ENCODE measurements around the gene FZD7. TPM values are rescaled to one million over a fixed set of nuclear protein-coding genes. Genes with fewer than 3 reads are reported as not detected.

Gene FZD7
- total RNA-seq, 1 donor from 2014 or later = 79.4 TPM

DNA sequence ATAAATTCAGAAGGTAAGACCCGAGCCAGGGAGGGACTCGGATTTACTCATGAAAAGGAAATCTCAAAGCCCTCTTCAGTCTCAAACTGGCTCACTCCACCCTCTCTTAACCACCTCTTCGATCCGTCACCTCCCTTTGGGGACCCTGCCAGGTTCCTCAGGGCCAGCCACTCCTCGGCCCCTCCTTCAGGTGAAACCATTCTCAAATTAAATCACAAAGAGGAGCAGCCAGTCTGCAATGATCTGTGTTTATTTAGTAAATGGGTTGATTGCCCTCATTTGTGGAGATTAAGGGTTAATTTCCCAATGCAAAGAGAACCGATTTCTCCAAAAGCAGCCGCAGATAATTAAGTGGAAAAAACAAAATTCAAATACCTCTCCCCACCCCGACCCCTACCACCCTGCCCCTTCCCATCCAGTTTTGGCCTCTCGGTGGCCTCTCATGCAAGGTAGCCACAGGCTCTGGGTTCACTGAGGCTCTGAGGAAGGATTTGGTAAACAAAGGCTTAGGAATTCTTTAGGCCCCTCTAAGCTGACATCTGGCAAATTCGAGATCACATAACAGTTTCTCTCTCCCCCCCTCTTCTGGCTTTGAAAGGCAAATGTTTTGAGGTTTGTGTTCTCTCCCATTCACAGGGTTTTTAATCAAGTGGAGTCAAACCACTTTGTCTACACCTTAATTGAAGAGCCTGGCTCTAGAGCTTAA, 10.3 kb upstream of the FZD7 start:
- peak overlapping the region; percentile 51 for H3K27ac Mint-ChIP-seq
- no peak overlapping the region for H2AFZ ChIP-seq (replicated peaks)
- peak overlapping the region; percentile 64 for H3K4me2 ChIP-seq
- H3K9ac ChIP-seq = no peak overlapping the region
- H3K9me3 Mint-ChIP-seq = no peaks in the 10 kb centered on the region
- H3K4me1 Mint-ChIP-seq = peaks cover 38% of the 10 kb centered on the region
- H3K79me2 ChIP-seq (ENCODE audit: low read depth) = no peaks in the 10 kb centered on the region
- no peak overlapping the region for H3K4me3 Mint-ChIP-seq
- H3K36me3 ChIP-seq = no peaks in the 10 kb centered on the region
- H3K27me3 ChIP-seq = no peaks in the 10 kb centered on the region
- peak overlapping the region; percentile 20 for H3K4me3 ChIP-seq
- DNase-seq (ENCODE audit: low spot score) = peak; percentile 92
- no peaks in the 10 kb centered on the region for H4K20me1 ChIP-seq (ENCODE audit: low read depth)
- H3K4me1 ChIP-seq = peaks cover 49% of the 10 kb centered on the region
- TF ChIP-seq EZH2 (IDR thresholded peaks at IDR 0.05) (no peak), EZH2phosphoT487 (IDR thresholded peaks at IDR 0.05) (peak; percentile 74)
- TF ChIP-seq, protein P1, sequence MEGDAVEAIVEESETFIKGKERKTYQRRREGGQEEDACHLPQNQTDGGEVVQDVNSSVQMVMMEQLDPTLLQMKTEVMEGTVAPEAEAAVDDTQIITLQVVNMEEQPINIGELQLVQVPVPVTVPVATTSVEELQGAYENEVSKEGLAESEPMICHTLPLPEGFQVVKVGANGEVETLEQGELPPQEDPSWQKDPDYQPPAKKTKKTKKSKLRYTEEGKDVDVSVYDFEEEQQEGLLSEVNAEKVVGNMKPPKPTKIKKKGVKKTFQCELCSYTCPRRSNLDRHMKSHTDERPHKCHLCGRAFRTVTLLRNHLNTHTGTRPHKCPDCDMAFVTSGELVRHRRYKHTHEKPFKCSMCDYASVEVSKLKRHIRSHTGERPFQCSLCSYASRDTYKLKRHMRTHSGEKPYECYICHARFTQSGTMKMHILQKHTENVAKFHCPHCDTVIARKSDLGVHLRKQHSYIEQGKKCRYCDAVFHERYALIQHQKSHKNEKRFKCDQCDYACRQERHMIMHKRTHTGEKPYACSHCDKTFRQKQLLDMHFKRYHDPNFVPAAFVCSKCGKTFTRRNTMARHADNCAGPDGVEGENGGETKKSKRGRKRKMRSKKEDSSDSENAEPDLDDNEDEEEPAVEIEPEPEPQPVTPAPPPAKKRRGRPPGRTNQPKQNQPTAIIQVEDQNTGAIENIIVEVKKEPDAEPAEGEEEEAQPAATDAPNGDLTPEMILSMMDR (IDR thresholded peaks at IDR 0.05) = peak; percentile 18
- no peaks in the 10 kb centered on the region for H3K9me3 ChIP-seq (ENCODE audit: low read depth)
- H3F3A ChIP-seq (ENCODE audit: low read depth) = peaks cover 68% of the 10 kb centered on the region
- peak overlapping the region; percentile 93 for H3K27ac ChIP-seq
- H3K36me3 Mint-ChIP-seq = no peaks in the 10 kb centered on the region
- H3K27me3 Mint-ChIP-seq (ENCODE audit: insufficient read depth, low read depth) = peaks cover 5% of the 10 kb centered on the region

DNA sequence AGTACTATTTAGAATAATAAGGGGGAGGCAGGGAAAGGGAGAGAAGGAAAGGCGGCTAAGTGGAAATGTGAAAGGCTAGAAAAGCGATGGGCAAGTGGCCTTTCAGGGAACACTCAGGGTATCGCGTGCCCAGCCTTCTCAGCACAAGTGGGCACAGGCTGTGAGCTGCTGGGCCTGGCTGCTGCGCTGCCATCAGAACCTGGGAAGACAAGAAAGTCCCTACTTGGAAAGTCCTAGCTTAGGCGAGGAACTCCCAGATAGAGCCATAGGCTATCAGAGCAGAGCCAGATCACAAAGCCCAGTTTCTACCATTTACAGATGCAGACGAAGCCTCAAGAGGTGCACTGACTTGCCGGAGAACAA, 9.8 kb upstream of the FZD7 start:
- peaks cover 38% of the 10 kb centered on the region for H3K4me1 Mint-ChIP-seq
- no peaks in the 10 kb centered on the region for H3K36me3 ChIP-seq
- peak overlapping the region; percentile 51 for H3K27ac Mint-ChIP-seq
- H3K9me3 ChIP-seq (ENCODE audit: low read depth) = no peaks in the 10 kb centered on the region
- H3K27me3 ChIP-seq = no peaks in the 10 kb centered on the region
- H3K9me3 Mint-ChIP-seq = no peaks in the 10 kb centered on the region
- peaks cover 49% of the 10 kb centered on the region for H3K4me1 ChIP-seq
- peaks cover 5% of the 10 kb centered on the region for H3K27me3 Mint-ChIP-seq (ENCODE audit: insufficient read depth, low read depth)
- TF ChIP-seq, protein P1 (IDR thresholded peaks at IDR 0.05) = no peak
- TF ChIP-seq EZH2phosphoT487 (IDR thresholded peaks at IDR 0.05) = no peak
- TF ChIP-seq EZH2 (IDR thresholded peaks at IDR 0.05) = no peak
- H3K9ac ChIP-seq = no peak overlapping the region
- DNase-seq (ENCODE audit: low spot score) = no peak
- peak overlapping the region; percentile 93 for H3K27ac ChIP-seq
- H2AFZ ChIP-seq (replicated peaks) = no peak overlapping the region
- no peaks in the 10 kb centered on the region for H4K20me1 ChIP-seq (ENCODE audit: low read depth)
- H3K36me3 Mint-ChIP-seq = no peaks in the 10 kb centered on the region
- peak overlapping the region; percentile 64 for H3K4me2 ChIP-seq
- H3K4me3 Mint-ChIP-seq = no peak overlapping the region
- no peaks in the 10 kb centered on the region for H3K79me2 ChIP-seq (ENCODE audit: low read depth)
- peak overlapping the region; percentile 1 for H3K4me3 ChIP-seq
- H3F3A ChIP-seq (ENCODE audit: low read depth) = peaks cover 64% of the 10 kb centered on the region

DNA sequence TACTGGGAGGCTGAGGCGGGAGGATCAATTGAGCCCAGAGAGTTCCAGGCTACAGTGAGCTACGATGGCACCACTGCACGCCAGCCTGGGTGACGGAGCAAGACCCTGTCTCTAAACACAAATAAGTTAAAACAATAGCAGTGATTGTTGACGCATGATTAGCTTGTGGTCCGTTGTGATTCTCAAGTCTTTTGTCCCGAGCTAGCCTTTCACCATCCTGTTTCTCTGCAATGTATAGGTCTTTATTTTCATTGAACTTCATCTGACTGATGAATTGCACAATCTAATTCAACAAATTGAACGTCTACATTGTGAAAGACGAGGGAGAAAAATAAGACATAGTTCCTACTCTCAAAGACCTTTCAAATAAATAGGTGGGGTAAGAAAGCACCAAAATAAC, 8.8 kb upstream of the FZD7 start:
- Histone ChIP-seq H3K4me1 (peaks cover 46% of the 10 kb centered on the region), H3K9ac (no peak overlapping the region), H2AFZ (replicated peaks) (no peak overlapping the region), H3K4me2 (peak overlapping the region; percentile 64), H3K79me2 (ENCODE audit: low read depth) (no peaks in the 10 kb centered on the region), H3K36me3 (no peaks in the 10 kb centered on the region), H3F3A (ENCODE audit: low read depth) (peaks cover 56% of the 10 kb centered on the region), H3K27ac (no peak overlapping the region), H3K4me3 (no peak overlapping the region), H4K20me1 (ENCODE audit: low read depth) (no peaks in the 10 kb centered on the region), H3K27me3 (no peaks in the 10 kb centered on the region), H3K9me3 (ENCODE audit: low read depth) (no peaks in the 10 kb centered on the region)
- H3K27me3 Mint-ChIP-seq (ENCODE audit: insufficient read depth, low read depth) = peaks cover 5% of the 10 kb centered on the region
- no peaks in the 10 kb centered on the region for H3K36me3 Mint-ChIP-seq
- peaks cover 36% of the 10 kb centered on the region for H3K4me1 Mint-ChIP-seq
- TF ChIP-seq EZH2phosphoT487 (IDR thresholded peaks at IDR 0.05) = no peak
- TF ChIP-seq, protein P1 (IDR thresholded peaks at IDR 0.05) = no peak
- TF ChIP-seq EZH2 (IDR thresholded peaks at IDR 0.05) = no peak
- no peak overlapping the region for H3K27ac Mint-ChIP-seq
- no peak for DNase-seq (ENCODE audit: low spot score)
- H3K4me3 Mint-ChIP-seq = no peak overlapping the region
- H3K9me3 Mint-ChIP-seq = no peaks in the 10 kb centered on the region

All from neural progenitor cell (in vitro differentiated cells).